ENCODE measurements around the gene SLC7A1. TPM values are rescaled to one million over a fixed set of nuclear protein-coding genes. Genes with fewer than 3 reads are reported as not detected.
A peak's percentile ranks its signal among the peaks of the same experiment; 100 is the strongest.

The SLC7A1 gene
- total and polyA plus RNA-seq, 8 donors, result 2.3 to 95.1 (median 21.2) TPM

DNA sequence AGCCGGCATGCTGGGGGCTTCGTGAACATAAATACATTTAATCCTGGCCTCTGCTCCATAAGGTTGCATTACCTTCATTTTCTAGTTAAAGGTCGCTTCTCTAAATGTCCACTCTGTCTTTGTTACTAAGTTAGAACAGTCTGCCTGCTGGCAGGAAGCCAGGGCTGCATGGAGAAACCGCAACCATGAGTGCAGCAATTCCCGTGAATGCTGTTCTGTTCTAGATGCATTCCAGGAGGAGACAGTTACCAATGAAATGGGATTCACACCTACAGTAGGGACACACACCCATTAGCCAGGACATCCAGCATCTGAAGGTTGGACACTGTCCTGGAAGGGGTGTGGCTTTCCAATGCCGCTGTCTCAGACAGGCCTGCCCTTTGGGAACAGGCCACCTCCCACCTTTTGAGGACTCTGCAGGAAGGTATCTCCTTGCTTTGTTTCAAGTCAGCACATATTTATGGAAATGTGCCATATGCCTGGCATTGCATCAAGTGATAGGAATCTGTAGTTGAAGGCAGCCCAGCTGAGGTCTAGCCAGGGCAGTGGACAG lies 129.7 kb downstream of the SLC7A1 start:
- TF ChIP-seq POLR2A (IDR thresholded peaks at IDR 0.05), result no peak
- Histone ChIP-seq H3K9me3 (no peaks in the 10 kb centered on the region), H3K4me3 (no peak overlapping the region), H3K36me3 (no peaks in the 10 kb centered on the region), H3K4me1 (peaks cover 0 to 12% (median 5%) of the 10 kb centered on the region in 4 donors), H3K27ac (no peak overlapping the region), H3K27me3 (no peaks in the 10 kb centered on the region)
- intact Hi-C loops (cut with DNase I; ENCODE audit: low total_unique reads), result no loop called here
- peak; percentile 31 to 64 for DNase-seq
- 37 to 56% (median 53%) methylated on average over 6 of the region's 6 CpGs for WGBS, 5 donors

DNA sequence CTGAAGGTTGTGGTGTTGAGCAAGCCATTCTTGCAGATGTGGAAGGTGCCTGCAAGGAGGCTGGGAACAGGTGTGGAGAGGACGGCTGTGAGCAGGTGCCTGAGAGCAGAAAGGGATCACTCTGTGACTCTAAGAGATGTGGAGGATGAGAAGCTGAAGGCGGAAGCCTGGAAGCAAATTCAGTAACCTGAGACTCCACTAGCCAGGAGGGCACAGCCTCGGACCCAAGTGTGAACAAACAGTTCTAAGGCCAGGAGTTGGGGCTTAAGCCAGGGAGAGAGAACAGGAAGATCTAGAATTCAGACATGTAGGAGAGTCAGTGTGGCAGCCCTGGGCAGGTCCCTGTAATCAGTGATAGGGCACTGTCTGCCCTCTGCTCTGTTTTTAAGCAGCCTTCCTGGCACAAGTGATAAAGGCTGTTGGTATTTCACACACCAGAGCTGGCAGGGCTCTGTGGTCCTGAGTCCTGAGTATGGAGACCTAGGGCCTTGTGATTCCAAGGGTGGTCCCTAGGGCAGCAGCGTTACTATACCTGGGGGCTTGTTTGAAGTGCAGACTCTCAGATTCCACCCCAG lies 131.3 kb downstream of the SLC7A1 start:
- Histone ChIP-seq H3K4me3 (no peak overlapping the region), H3K9me3 (no peaks in the 10 kb centered on the region), H3K4me1 (peaks cover 0 to 12% (median 5%) of the 10 kb centered on the region in 4 donors), H3K36me3 (no peaks in the 10 kb centered on the region), H3K27ac (no peak overlapping the region), H3K27me3 (no peaks in the 10 kb centered on the region)
- TF ChIP-seq POLR2A (IDR thresholded peaks at IDR 0.05) (no peak), POLR2AphosphoS5 (IDR thresholded peaks at IDR 0.05) (no peak), EP300 (IDR thresholded peaks at IDR 0.05) (no peak)
- TF ChIP-seq, protein P1, sequence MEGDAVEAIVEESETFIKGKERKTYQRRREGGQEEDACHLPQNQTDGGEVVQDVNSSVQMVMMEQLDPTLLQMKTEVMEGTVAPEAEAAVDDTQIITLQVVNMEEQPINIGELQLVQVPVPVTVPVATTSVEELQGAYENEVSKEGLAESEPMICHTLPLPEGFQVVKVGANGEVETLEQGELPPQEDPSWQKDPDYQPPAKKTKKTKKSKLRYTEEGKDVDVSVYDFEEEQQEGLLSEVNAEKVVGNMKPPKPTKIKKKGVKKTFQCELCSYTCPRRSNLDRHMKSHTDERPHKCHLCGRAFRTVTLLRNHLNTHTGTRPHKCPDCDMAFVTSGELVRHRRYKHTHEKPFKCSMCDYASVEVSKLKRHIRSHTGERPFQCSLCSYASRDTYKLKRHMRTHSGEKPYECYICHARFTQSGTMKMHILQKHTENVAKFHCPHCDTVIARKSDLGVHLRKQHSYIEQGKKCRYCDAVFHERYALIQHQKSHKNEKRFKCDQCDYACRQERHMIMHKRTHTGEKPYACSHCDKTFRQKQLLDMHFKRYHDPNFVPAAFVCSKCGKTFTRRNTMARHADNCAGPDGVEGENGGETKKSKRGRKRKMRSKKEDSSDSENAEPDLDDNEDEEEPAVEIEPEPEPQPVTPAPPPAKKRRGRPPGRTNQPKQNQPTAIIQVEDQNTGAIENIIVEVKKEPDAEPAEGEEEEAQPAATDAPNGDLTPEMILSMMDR (IDR thresholded peaks at IDR 0.05), result no peak
- DNase-seq, result no peak
- 59 to 73% (median 65%) methylated on average over 4 of the region's 4 CpGs for WGBS, 5 donors
- intact Hi-C loops (cut with DNase I; ENCODE audit: low total_unique reads), result no loop called here

DNA sequence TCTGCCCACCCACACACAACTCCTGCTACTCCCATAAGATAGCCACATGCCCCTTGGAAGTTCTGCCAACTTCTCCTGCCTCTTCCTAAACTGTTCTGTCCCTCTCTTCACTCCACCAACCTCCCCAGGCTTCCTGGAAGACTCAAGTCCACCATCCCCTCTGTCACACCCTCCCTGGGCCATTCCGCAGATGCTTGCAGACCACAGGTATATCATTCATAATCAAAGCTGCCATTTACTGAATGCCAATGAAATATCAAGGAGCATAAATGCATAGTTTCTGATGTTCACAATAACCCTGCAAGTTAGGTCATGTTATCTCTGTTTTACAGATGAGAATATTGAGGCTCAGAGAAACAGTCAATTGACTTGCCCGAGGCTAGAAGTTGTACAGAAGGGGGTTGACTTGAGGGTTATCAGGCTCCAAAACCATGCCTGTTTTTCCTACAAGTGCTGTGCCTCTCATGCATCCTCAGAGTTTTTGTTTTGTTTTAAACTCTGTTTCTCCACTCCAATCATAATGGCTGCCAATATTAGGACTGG lies 135.6 kb downstream of the SLC7A1 start:
- no peak for DNase-seq
- Histone ChIP-seq H3K27me3 (no peaks in the 10 kb centered on the region), H3K4me3 (no peak overlapping the region), H3K4me1 (no peaks in the 10 kb centered on the region), H3K27ac (no peak overlapping the region), H3K36me3 (no peaks in the 10 kb centered on the region), H3K9me3 (no peaks in the 10 kb centered on the region)
- 80 to 91% (median 87%) methylated on average over 2 of the region's 2 CpGs for WGBS, 5 donors
- intact Hi-C loops (cut with DNase I; ENCODE audit: low total_unique reads), result no loop called here
- TF ChIP-seq, protein P1 (IDR thresholded peaks at IDR 0.05), result no peak
